Right lobe of liver (tissue), 4 donors: Measurements from ENCODE around the gene SLC6A20.

Experiments
- CTCF ChIP-seq, 4 donors: fragments of 200-600 bp in 3 of 4; fragments of 450-650 bp in 1 of 4; IDR thresholded peaks; one replicate each; pipeline versions ENCODE4 v1.5.1 to v1.8.0; 2016 to 2022; ENCODE audit warnings: antibody characterized with exemption in 4 of 4, mild to moderate bottlenecking in 2 of 4
- POLR2A ChIP-seq: fragments of 450-650 bp; IDR thresholded peaks from one replicate; pipeline ENCODE4 v1.6.1; 2017; ENCODE audit warnings: antibody characterized with exemption, mild to moderate bottlenecking
- donor health status: DM: no; HTN: no; CAD: no.
- donor health status: DM: no; HTN: no; CAD: no.
- donor health status: DM: no; HTN: yes; CAD: no.

- TF ChIP-seq POLR2A (no peak), CTCF (IDR thresholded peaks at IDR 0.05) (peak; percentile 67 to 78 (median 72))
Measured at GRCh38 chr3:45760878-45761711, 35.2 kb downstream of the SLC6A20 start.
